Stimulated activated CD8-positive, alpha-beta memory T cell treated with anti-CD3 and anti-CD28 coated beads, Interleukin-4, amount 100 ng/mL, for 1 hour (primary cell): ENCODE results near the gene IGDCC3.

Experiments
- DNase-seq, 2 donors: peaks; one replicate each; pipeline ENCODE4 v3.0.0-alpha.2; 2020; ENCODE audit warnings: low read depth in 2 of 2, low spot score in 1 of 2

IGDCC3 gene

DNA sequence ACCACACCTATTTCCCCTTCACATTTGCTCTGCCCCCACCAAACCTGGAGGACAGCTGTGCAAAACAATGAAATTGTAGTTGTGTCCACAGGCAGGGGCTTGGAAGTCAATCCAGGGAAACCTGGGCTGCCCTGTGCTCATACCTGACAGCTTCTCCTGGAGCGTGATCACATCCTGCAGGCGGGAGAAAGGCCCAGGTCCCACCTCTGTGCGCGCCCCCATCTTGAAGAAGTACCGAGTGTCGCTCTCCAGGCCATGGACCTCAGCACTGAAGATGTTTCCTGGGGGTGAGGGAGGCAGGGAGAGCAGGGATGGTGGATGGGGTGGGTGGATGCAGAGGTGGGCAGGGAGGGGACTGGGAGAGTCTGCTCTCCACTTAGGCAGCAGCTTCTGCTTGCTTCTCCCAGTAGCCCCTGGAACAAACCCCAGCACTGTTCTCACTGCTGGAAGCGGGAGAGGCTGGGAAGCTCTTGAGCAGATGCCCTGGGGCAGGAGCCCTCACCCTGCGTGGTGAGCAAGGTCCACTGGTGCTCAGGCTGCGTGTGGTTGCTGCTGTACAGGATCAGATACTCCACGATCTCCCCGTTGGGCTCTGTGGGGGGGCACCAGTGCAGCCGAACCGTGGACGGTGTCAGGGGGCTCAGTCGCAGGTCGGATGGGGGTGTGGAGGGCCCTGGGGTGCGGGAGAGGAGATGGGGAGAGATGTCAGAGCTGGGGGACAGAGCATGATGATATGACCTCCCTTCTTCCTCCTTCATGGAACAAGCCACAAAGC lies 10.7 kb upstream of the IGDCC3 start:
- no peak for DNase-seq

DNA sequence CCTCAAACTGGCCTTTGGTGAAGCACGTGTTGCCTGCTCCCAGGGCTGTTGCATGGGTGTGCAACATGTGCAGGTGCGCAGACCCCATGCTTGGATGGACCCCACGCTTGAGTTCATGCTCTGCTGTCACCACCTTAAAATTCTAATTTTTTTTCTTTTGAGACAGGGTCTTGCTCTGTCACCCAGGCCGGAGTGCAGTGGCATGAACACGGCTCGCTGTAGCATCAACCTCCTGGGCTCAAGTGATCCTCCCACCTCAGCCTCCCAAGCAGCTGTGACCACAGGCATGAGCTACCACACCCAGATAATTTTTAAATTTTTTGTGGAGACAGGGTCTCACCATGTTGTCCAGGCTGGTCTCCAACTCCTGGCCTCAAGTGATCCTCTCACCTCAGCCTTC lies 9.1 kb upstream of the IGDCC3 start:
- no peak for DNase-seq

- no peak for DNase-seq
Measured at GRCh38 chr15:65386376-65386775, 8.6 kb upstream of the IGDCC3 start.

DNA sequence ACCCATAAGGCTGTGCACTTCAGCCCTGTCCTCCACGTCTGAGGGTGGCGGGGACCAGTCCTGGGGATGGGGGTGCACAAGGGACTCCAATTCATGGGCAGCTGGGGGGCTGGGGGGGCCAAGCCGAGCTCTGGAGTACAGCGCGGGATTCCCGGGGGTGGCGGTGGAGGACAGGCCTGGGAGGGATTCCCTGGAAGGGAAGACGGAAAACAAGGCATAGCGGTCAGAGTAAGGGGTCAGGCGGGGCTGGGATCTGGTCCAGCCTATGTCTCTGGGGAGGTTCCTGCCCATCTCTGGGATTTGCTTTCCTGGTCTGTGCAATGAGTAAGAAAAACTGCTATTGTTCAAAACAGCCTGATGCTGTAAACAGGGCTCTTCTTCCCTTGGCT lies 8.1 kb upstream of the IGDCC3 start:
- DNase-seq: no peak

DNA sequence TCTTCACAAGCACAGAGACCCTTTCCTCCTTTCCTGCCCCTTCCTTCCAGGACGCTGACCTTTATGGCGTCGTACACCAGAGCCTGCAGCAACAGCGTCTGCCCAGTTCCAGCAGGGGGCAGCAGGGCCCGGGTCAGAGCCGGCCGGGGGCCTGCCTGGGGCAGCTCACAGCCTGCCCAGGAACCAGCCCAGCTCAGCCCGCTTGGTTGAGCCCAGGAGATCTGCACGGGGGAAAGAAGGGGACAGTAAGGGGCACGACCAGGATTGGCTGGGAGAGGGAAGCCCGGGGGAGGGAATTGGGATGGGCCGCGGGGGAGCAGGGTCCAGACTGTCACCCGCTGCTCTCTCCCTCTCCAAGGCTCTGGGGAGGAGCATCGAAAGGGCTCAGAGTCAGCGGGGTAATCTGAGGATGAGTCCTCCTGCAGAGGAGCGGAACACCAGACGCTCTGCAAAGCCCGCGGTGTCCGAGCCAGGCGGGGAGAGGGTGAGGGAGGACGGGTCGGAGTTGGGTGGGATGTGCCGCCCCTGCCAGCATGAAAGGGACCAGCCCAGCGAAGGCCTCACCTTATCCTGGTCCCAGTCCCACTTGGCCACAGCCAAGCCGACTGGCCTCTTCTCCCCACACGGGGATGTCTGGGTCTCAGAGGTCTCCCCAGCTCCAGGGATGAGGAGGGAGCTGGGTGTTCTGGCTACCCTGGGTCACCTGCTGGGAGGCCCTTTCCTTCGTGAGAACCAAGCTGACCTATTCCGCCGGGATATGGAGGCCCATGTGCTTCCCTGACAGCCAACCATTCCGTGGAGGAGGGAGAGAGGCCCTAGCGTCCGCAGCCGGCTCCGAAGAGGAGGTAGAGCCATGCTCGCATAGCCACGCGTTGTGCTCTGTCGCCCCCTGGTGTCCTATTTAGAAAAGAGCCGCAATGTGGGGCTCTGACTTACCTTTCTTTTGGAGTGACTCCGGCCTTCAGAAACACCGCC lies 7.4 kb upstream of the IGDCC3 start:
- DNase-seq: peak; percentile 64 to 66

DNA sequence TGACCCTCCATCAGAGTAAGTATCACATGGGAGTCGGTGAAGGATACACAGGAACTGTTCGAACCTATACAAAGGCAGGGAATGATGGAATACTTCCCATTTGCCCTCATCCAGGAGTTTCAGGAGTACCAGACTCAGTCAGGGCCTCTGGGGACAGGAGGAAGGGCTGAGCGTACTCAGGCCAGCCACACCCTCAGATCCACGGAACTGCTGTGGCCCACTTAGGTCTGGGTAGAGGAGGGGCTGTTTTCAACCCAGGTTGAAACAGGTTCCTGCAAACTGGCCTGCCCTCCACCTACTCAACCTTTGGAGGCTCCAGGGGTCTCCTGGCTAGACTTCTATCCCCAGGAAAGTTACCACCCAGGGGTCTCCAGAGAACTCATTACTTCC lies 6.7 kb upstream of the IGDCC3 start:
- DNase-seq: no peak

DNA sequence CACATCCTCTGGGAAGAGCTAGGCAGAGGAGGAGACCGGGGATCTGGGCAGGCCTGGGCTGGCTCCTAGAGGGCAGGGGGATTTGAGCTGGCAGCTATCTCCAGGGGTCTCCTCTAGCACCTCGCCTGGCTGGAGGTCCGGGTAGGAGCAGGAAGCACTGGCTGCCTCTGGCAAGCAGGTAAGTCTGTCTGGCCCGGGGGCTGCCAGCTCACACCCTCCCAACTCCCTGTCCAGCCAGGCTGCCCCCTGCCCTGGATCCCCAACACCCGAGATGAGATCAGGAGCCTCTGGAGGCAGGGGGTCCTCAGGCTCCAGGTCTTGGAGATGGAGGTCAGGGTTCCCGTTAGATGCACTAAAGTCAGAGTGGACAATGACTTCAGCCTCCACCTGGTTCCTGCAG lies 6.2 kb upstream of the IGDCC3 start:
- DNase-seq: no peak

DNA sequence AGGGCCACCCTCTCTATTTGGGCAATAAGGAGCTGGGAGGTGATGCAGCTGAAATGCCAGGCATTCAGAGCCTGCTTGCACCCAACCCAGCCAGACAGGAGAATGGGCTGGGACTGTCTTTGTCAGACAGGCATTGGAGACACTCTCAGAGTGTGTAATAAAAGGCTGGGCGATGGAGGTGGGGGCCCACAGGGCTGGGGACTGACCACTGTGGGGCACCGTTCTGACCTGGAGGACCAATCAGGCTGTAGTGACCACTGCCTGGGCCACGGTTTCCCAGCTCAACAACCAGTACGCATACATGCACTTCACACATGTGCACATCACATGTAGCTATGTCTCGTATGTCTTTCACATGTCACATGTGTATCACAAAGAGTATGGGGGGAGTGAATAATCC lies 5.7 kb upstream of the IGDCC3 start:
- DNase-seq: no peak

GRCh38 chr15:65382921-65383320 lies 5.1 kb upstream of the IGDCC3 start:
- DNase-seq: no peak

GRCh38 chr15:65382146-65382491 lies 4.3 kb upstream of the IGDCC3 start:
- no peak for DNase-seq

GRCh38 chr15:65381445-65382145 lies 3.8 kb upstream of the IGDCC3 start:
- no peak for DNase-seq

DNA sequence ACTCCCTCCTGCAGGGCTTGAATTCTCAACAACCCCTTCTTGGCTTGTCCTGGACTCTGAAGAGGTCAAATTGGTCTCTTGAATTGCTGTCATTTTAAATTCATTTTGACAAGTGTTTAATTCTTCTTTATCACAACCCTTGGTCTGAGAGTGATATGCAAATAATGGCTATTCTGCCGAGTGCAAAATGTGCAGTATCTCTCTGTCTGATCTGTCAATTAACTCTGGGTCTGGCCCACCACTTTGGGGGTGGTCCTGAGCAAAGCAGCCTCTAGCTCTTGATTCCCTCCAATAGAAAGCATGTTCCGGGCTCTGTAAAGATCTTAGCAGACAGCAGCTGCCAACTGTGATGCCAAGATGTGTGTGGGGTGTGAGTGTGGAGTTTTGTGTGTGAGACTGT lies 2.2 kb upstream of the IGDCC3 start:
- no peak for DNase-seq

DNA sequence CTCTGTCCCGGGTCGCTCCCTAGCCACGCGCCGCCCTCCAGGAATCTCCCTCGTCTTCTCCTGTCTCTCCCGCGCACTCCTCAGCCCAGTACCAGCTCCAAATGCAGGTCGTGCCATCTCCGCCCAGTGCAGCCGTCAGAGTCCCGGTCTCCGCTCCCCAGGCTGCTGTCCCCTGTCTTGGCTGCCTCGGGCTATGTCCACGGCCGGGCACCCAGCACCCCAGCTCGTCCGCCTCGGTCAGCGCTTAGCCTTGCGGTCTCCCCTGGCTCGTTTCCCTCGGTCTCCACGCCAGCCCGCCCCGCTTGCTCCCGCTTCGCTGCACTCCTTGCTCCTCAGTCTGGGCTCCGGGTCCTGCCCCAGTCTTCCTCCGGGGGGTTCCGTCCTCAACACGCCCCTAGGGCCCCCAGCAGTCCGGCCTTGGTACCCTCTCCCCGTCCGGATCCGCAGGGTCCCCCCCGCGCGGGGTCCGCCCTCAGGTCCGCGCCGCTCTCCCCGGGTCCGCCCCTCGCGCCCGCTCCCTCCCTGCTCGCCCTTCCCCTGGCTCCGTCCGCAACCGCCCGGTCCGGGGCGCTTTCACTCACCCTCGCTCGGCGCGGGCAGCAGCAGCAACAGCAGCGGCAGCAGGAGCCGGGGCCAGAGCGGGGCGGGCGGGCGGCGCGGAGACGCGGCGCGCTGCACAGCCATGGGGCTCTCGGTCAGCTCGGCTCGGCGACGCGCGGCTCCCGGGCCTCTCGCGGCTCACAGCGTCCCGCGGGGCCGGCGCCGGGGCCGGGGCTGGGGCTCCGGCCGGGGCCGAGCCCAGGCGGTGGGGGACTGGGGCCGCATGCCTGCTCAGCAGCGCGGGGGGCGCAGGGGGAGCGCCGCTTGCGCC lies 462 bp downstream of the IGDCC3 start:
- no peak for DNase-seq

GRCh38 chr15:65376767-65377104 lies 1.1 kb downstream of the IGDCC3 start:
- no peak for DNase-seq

GRCh38 chr15:65375871-65376607 lies 1.8 kb downstream of the IGDCC3 start:
- DNase-seq: no peak

DNA sequence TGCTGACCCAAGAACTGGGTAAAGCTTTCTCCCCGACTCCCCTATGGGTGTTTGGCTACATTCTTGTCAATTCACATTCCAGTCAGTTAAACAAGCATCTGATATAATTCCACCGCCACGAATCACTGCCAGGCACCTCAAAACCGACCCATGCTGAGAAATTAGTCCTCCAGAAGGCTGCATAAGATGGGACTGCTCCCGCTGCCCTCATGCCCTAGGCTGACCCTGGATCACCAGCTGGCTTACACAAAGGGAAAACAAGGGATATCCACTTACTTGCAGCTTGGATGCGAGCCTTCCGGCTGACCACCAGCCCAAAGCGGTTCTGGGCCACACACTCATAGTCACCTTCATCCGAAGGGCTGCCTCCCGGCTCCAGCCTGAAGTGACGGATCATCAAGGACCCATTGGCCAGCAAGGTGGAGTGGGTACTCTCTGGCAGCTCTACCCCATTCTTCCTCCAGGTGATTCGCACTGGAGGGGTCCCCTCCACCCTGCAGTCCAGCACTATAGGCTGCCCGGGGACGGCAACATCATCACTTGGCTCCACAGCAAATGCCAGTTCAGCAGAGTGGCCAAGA lies 2.9 kb downstream of the IGDCC3 start:
- DNase-seq: no peak

- DNase-seq: no peak
Measured at GRCh38 chr15:65374334-65374733, 3.5 kb downstream of the IGDCC3 start.

DNA sequence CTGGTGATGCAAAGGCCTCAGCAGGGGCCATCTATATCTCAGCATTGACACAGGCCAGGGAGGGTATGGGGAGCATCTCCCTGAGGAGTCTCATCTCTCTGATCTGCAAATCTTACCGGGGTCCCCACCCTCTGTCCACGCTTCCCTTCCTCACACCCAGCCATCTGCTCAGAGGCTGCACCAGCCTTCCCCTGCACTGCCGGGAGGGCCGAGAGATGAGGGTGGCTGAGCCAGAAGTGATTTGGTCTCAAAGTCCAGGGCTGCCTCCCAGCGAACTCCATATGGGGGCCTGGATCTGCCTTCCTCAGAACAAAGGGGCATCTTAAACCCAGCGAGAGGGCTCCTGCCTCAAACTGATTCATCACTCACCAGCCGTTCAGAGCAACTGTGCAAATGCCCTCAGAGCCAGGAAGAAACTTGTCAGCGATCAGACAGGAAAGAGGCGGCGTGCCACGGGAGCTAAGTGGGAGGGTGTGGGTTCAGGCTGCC lies 4.6 kb downstream of the IGDCC3 start:
- no peak for DNase-seq

- no peak for DNase-seq
Measured at GRCh38 chr15:65372787-65373067, 5.1 kb downstream of the IGDCC3 start.
